Rectal smooth muscle tissue (tissue), 1 donor: ENCODE measurements around the gene TSTD2.
"Not testable (repeated sequence)": the region's sequence is repeated elsewhere in the genome, so short reads cannot be mapped to it uniquely, and the experiment has no call there.

ENCODE experiments used
- H3K27ac ChIP-seq: one replicate; pipeline ENCODE4 v1.7.0; 2013; ENCODE audit warnings: low read depth, low read length, inconsistent platforms
- H3K27me3 ChIP-seq: one replicate; pipeline ENCODE4 v1.7.0; 2013; ENCODE audit warnings: low read length; ENCODE audit not compliant: control insufficient read depth, insufficient read depth
- H3K36me3 ChIP-seq: one replicate; pipeline ENCODE4 v1.7.0; 2013; ENCODE audit warnings: low read length; ENCODE audit not compliant: control insufficient read depth, insufficient read depth
- H3K4me1 ChIP-seq: one replicate; pipeline ENCODE4 v1.7.0; 2013; ENCODE audit warnings: low read length; ENCODE audit not compliant: control insufficient read depth, insufficient read depth
- H3K4me3 ChIP-seq: one replicate; pipeline ENCODE4 v1.7.0; 2013; ENCODE audit warnings: low read length
- H3K9ac ChIP-seq: one replicate; pipeline ENCODE4 v1.7.0; 2013; ENCODE audit warnings: low read length

TSTD2 gene

DNA sequence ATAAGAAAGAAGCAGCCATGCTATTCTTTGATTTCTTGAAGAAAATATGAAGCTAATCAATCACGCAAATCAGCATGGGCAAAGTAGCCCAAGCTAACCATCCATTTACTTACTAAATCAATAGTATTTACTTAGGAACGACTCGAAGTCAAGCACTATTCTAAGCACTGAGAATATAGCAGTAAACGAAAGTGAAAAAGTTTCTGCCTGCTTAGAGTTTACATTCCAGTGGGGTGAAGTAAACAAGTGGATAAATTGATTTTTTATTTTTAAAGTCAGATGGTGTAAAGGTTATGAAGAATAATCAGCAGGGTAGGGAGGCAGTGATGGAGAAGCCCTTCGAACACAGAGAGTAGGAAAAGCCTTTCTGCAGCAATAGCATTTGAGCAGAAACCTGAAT is 5.5 kb downstream of the TSTD2 start:
- Histone ChIP-seq H3K36me3 (peaks cover 6% of the 10 kb centered on the region), H3K27me3 (no peaks in the 10 kb centered on the region), H3K4me3 (no peak overlapping the region), H3K9ac (no peak overlapping the region), H3K4me1 (peaks cover 12% of the 10 kb centered on the region), H3K27ac (no peak overlapping the region)

- no peak overlapping the region for H3K27ac ChIP-seq
- no peaks in the 10 kb centered on the region for H3K27me3 ChIP-seq
- no peak overlapping the region for H3K4me3 ChIP-seq
- no peak overlapping the region for H3K9ac ChIP-seq
- H3K4me1 ChIP-seq, result peaks cover 6% of the 10 kb centered on the region
- peaks cover 8% of the 10 kb centered on the region for H3K36me3 ChIP-seq
Measured at GRCh38 chr9:97625620-97626019, 7.5 kb downstream of the TSTD2 start.

DNA sequence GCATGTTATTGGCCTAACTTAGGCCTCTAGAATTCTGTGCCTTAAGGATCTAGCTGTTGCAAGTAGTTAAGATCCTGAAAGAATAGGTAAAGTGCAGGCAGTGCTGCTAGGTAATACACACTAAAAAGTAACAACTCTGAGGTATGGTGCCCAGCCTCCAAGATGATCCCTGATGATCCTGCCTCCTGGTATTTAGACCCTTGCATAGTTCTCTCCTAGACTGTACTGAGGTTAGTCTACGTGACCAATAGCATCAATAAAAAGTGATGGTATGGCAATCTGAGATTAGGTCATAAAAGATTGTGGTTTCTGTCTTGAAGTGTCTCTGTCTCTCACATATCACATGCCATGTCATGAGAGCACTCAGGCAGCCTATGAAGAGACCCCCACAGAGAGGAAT is 9.2 kb downstream of the TSTD2 start:
- H3K36me3 ChIP-seq, result peaks cover 8% of the 10 kb centered on the region
- no peaks in the 10 kb centered on the region for H3K27me3 ChIP-seq
- peaks cover 6% of the 10 kb centered on the region for H3K4me1 ChIP-seq
- H3K4me3 ChIP-seq, result no peak overlapping the region
- H3K9ac ChIP-seq, result no peak overlapping the region
- no peak overlapping the region for H3K27ac ChIP-seq

DNA sequence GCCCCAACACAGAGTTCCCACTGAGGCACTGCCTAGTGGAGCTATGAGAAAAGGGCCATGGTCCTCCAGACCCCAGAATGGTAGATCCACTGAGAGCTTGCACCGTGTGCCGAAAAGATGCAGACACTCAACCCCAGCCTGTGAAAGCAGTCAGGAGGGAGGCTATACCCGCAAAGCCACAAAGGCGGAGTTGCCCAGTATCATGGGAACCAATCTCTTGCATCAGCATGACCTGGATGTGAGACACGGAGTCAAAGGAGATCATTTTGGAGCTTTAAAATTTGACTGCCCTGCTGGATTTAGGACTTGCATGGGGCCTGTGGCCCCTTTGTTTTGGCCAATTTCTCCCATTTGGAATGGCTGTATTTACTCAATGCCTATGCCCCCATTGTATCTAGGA is 10.7 kb downstream of the TSTD2 start:
- not testable (repeated sequence) for H3K4me3 ChIP-seq, H3K27ac ChIP-seq, H3K4me1 ChIP-seq, H3K9ac ChIP-seq, H3K27me3 ChIP-seq
- H3K36me3 ChIP-seq, result peaks cover 13% of the 10 kb centered on the region

DNA sequence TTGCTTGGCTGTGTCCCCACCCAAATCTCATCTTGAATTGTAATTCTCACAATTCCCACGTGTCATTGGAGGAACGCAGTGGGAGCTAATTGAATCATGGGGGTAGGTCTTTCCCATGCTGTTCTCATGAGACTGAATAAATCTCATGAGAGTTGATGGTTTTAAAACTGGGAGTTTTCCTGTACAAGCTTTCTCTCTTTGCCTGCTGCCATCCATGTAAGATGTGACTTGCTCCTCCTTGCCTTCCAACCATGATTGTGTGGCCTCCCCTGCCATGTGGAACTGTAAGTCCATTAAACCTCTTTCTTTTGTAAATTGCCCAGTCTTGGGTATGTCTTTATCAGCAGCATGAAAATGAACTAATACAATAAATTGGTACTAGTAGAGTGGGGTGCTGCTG is 13.1 kb downstream of the TSTD2 start:
- H3K9ac ChIP-seq, H3K36me3 ChIP-seq: not testable (repeated sequence)

GRCh38 chr9:97617939-97618416 is 15.2 kb downstream of the TSTD2 start:
- H3K9ac ChIP-seq, result no peak overlapping the region
- no peak overlapping the region for H3K27ac ChIP-seq
- peaks cover 8% of the 10 kb centered on the region for H3K36me3 ChIP-seq
- no peaks in the 10 kb centered on the region for H3K27me3 ChIP-seq
- no peak overlapping the region for H3K4me3 ChIP-seq
- peaks cover 6% of the 10 kb centered on the region for H3K4me1 ChIP-seq

More for the DNA sequence above, 13.1 kb downstream of the TSTD2 start:
- not testable (repeated sequence) for H3K4me3 ChIP-seq, H3K27ac ChIP-seq, H3K27me3 ChIP-seq, H3K4me1 ChIP-seq

- Histone ChIP-seq H3K4me1 (peaks cover 6% of the 10 kb centered on the region), H3K27ac (no peak overlapping the region), H3K36me3 (peaks cover 12% of the 10 kb centered on the region), H3K9ac (no peak overlapping the region), H3K4me3 (no peak overlapping the region), H3K27me3 (no peaks in the 10 kb centered on the region)
Measured at GRCh38 chr9:97615439-97616072, 17.6 kb downstream of the TSTD2 start.

DNA sequence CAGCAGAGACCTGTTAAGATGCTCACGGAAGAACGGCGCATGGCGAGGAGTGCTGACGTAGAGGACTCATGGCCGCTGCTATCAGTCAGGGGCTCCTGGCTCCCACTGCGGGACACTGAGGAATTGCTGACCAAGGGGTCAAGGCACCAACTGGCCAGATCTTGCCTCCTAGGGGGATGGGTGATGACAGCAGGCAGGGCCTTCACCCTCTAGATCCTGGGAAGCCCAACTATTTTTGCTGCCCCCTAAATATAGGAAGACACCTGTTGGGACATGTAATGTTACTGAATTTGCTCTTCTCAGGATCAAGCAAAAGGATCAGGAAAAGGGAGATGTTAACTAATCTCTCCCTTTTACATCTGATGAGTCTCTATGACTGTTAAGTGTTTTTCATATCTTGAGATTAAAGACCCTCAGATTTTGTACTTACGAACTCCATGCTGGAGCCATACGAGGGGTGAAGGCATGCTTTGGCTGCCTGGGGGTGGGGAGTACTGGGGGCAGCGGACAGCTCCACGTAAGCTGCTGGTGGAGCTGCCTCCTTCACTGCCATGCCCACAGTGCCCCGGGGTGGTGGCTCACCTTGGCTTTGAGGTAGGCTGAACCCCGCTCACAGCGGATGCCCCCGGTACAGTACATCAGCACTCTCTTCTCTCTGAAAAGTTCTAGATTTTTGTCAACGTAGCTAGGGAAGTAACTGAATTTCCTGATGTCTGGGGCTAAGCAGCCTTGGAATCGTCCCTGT is 28.1 kb downstream of the TSTD2 start:
- no peaks in the 10 kb centered on the region for H3K27me3 ChIP-seq
- H3K27ac ChIP-seq, result no peak overlapping the region

GRCh38 chr9:97602430-97602829 is 30.7 kb downstream of the TSTD2 start:
- Histone ChIP-seq H3K4me3 (no peak overlapping the region), H3K4me1 (peaks cover 3% of the 10 kb centered on the region), H3K27me3 (no peaks in the 10 kb centered on the region), H3K36me3 (peaks cover 35% of the 10 kb centered on the region), H3K9ac (no peak overlapping the region), H3K27ac (no peak overlapping the region)

More for the DNA sequence above, 28.1 kb downstream of the TSTD2 start:
- Histone ChIP-seq H3K4me3 (no peak overlapping the region), H3K9ac (no peak overlapping the region), H3K4me1 (no peaks in the 10 kb centered on the region), H3K36me3 (peaks cover 35% of the 10 kb centered on the region)

- Histone ChIP-seq H3K27ac (no peak overlapping the region), H3K4me1 (peaks cover 8% of the 10 kb centered on the region), H3K9ac (no peak overlapping the region), H3K27me3 (no peaks in the 10 kb centered on the region), H3K4me3 (no peak overlapping the region), H3K36me3 (peaks cover 35% of the 10 kb centered on the region)
Measured at GRCh38 chr9:97601228-97601898, 31.8 kb downstream of the TSTD2 start.

GRCh38 chr9:97600531-97601227 is 32.5 kb downstream of the TSTD2 start:
- no peaks in the 10 kb centered on the region for H3K27me3 ChIP-seq
- no peak overlapping the region for H3K4me3 ChIP-seq
- H3K27ac ChIP-seq, result no peak overlapping the region
- no peak overlapping the region for H3K9ac ChIP-seq
- H3K36me3 ChIP-seq, result peaks cover 32% of the 10 kb centered on the region
- H3K4me1 ChIP-seq, result peaks cover 8% of the 10 kb centered on the region

GRCh38 chr9:97599314-97599846 is 33.8 kb downstream of the TSTD2 start:
- Histone ChIP-seq H3K27me3 (no peaks in the 10 kb centered on the region), H3K4me3 (no peak overlapping the region), H3K27ac (no peak overlapping the region), H3K9ac (no peak overlapping the region), H3K4me1 (peaks cover 8% of the 10 kb centered on the region), H3K36me3 (peaks cover 22% of the 10 kb centered on the region)
